HG03280 (cell line): ENCODE measurements around the gene PET100.
"Not testable (repeated sequence)": the region's sequence is repeated elsewhere in the genome, so short reads cannot be mapped to it uniquely, and the experiment has no call there.

ENCODE experiments used
- ATAC-seq: cut with Tn5 transposase; IDR thresholded peaks from one replicate; pipeline ENCODE4 v1.9.1; 2021; ENCODE audit warnings: mild to moderate bottlenecking, moderate library complexity; ENCODE audit not compliant: unreplicated experiment

Gene PET100

DNA sequence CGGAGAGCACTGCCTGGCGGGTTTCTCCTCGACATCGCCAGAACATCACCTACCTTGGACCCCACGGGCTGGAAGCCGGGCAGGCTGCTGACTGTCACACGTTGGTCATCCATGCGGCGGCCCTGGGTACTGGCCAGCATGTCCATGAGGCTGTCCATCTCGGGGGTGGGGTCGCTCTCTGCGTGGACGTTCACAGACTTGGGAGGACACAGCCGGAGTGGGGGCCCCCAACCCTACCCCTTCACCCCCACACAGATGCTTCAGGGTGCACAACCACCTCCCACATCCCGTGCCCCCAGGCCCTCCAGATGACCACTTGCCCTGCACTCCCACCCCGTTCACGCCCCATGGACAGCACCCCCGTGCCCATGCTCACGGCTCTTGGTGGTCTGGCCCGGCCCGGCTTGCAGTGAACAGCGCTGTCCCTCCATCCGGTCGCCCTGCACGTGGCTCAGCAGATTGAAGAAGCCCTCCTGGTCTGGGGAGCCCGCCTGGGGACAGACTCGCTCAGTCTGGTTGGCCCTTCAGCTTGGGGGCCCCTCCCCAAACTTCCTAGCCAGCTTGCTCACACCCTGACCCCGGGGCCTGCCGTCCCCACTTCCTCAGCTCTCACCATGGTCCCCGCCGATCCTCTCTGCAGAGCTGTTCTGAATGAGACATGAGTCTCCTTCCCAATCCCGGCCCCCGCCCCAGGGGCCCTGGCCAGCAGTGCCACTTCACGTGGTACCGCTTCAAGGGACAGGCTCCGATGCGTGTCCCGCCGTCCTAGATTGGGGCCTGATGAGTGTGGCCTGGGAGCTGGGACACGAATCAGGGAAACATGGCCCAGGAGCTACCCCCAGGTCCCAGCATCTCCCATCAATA lies 3.0 kb downstream of the PET100 start:
- no peak for ATAC-seq

DNA sequence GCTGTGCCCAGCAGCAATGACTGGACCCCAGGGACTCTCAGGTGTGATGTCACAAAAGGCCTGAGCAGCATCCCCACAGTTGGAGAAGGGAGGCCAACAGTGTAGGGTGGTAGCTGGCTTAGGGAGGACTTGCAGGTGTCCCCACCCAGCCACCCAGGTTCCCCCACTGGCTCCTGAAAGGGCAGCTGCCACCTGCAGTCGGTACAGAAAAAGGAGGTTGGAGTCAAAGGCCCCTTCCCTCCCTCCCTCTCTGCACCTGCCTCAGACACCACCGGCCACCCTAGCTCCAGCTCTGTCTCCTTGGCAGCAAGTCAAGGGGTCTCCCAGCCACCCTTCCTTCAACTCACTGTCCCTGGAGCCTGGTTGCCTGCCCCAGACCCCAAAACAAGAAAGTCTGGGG lies 4.1 kb downstream of the PET100 start, which contains the start of gene PCP2:
TSS of gene PCP2 (minus strand) at position 22 of the 400 bp plus-strand sequence. CDS start 262 bp downstream, outside the sequence.
- no peak for ATAC-seq

DNA sequence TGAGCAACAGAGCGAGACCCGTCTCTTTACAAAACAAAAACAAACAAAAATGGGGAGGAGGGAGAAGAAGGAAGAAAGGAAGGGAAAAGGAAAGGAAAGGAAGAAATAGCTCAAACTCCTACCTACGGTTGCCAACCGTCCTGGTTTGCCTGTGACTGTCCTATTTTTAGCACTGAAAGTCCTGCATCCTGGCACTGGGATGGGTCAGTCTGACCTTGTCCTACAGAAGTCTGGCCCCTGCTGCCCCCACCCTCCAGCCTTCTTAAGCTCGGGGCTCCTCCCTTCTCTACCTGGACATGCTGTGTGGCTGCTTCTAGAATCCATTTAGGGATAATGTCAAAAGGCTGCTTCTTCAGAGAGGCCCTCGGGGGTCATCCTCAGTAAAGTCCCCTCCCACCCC lies 6.1 kb downstream of the PET100 start:
- ATAC-seq = no peak

DNA sequence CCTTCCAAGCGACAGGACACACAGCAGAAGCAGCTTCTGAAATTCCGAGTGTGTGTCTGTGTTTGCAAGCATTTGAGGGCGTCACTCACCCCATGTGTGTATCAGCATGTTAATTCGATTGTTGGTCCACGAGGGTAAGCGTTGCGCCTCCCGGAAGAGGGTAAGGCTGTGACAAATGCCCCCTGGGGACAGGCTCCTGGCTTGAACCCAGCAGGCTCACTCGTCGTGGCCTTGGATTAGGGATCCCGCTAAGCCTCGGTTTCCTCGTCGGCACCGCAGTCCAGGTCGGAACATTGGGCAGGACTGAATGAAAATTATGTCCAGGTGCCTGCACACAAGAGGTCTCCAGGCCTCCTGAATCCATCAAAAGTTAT lies 6.7 kb downstream of the PET100 start:
- no peak for ATAC-seq

DNA sequence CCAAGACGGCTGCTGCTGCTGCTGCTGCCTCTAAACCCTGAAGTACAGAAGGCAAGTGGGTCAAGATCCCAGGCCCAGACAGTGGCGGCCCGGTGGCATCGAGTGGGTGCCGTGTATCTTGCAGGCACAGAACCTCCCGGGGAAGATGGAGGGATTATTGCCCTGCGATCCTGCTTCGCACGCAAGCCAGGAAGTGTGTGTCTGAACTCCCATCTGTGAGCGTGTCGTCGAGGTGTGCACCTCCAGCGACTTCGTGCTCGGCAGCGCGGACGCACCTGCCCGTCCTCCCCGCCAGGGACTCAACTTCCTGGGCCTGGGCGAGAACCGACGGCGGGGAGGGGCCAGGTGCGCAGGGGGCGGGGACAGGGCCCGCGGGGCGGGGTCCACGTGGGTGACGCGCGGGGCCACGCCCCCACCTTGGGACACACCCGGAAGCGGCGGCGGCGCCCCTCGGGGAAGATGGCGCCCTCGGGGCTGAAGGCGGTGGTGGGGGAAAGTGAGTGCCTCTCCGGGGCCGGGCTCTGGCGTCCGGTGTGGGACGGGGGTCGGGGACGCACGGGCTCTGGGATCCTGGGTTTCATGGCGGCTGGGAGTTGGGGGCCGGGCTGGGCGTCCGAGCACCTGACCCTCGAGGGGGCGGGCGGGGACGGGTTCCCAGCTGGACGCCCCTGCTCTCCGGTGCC lies 7.2 kb downstream of the PET100 start, which contains the start of gene STXBP2:
TSS of gene STXBP2 (plus strand) at position 420 of the 683 bp plus-strand sequence. CDS start at position 460, 40 bp downstream.
- ATAC-seq = peak; percentile 68

DNA sequence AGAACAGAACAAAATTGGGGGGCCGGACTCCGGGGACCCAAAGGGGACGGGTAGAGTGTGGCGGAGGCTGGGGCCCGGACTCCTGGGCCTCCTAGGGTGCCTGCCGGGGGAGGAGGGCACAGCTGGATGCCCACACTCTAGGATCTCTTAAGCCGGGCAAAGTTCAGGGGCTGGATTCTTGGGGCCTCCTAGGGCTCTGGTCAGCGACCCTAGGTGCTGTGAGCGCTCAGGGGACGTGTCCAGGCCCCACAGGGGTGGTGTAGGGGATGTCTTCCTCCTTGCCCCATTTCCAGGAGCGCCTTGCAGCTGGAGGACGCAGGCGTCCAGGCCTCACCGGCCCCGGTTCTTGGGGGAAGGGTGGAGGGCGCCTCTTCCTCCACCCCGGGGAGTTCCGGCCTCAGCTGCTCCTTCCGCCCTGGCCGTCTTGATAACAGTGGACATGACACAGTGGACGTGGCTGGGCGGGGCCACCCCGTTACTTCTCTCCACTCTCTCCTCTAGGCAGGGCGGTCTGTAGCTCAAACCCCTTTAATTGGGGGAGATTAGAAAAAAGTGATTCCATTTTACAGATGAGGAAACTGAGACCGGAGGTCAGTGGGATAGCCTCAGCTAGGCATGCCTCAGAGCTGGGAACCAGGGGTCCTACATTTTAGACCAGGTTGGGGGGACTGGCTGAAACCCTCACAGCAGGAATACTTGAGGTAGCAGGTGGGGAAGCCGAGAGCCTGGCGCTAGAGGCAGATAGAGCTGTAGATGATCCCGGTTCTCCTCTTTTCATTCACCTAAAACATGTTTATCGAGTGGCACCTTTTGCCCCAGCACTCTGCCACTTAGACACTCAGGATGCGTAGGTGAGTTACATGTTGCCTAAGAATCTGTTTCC lies 8.0 kb downstream of the PET100 start:
- peak; percentile 24 for ATAC-seq

DNA sequence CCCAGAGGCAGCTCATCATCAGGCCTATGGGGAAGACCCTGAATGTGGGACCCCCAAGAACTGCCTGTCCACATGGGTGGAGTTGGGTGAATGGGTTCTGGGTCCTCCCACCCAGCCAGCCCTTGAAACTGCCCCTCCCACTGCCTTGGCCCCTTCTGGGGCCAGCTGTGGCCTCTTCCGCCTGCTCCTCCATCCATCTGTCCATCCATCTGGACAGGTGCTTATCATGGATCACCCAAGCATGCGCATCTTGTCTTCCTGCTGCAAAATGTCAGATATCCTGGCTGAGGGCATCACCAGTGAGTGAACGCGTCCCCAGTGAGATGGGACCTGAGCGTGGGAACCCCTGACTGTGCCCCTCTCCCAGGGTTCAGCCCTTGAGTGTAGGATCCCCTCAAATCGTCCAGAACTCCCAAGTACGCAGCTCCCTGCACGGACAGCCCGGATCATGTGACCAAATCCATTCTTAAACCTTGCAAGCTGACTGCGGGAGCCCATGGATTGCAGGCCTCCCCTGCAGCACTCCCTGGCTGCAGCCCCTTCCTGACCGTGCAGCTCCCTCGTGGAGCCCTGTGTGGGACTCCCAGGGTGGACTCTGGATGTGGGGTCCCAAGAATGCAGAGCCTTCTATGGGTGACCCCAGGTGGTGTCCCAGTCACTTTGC lies 9.3 kb downstream of the PET100 start:
- ATAC-seq = no peak

DNA sequence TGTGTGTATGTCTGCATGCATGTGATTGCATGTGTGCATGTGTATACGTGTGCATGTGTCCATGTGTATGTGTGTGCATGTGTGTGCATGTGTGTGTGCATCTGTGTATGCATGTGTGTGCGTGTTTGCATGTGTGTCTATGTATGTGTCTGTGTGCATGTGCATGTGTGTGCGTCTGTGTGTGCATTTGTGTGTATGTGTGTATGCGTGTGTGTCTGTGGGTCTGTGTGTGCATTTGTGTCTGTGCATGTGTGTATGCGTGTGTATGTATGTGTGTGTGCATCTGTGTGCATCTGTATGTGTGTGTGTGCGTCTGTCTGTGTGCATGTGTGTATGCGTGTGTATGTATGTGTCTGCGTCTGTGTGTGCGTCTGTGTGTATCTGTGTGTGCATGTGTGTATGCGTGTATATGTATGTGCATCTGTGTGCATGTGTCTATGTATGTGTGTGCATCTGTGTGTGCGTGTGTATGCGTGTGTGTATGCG lies 10.3 kb downstream of the PET100 start:
- ATAC-seq = no peak

DNA sequence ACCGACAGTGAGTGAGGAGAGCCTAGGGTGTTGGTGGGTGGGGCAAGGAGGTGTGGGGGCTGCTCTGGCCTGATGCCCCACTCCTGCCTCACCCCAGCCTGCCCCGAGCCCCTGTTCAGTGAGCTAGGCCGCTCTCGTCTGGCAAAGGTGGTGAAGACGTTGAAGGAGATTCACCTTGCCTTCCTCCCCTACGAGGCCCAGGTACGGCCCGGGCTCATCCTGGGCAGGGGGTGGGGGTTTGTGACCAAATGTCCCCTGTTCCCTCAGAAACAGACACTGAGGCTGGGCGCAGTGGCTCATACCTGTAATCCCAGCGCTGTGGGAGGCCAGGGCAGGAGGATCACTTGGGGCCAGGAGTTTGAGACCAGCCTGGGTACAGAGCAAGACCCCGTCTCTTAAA lies 11.2 kb downstream of the PET100 start:
- no peak for ATAC-seq

DNA sequence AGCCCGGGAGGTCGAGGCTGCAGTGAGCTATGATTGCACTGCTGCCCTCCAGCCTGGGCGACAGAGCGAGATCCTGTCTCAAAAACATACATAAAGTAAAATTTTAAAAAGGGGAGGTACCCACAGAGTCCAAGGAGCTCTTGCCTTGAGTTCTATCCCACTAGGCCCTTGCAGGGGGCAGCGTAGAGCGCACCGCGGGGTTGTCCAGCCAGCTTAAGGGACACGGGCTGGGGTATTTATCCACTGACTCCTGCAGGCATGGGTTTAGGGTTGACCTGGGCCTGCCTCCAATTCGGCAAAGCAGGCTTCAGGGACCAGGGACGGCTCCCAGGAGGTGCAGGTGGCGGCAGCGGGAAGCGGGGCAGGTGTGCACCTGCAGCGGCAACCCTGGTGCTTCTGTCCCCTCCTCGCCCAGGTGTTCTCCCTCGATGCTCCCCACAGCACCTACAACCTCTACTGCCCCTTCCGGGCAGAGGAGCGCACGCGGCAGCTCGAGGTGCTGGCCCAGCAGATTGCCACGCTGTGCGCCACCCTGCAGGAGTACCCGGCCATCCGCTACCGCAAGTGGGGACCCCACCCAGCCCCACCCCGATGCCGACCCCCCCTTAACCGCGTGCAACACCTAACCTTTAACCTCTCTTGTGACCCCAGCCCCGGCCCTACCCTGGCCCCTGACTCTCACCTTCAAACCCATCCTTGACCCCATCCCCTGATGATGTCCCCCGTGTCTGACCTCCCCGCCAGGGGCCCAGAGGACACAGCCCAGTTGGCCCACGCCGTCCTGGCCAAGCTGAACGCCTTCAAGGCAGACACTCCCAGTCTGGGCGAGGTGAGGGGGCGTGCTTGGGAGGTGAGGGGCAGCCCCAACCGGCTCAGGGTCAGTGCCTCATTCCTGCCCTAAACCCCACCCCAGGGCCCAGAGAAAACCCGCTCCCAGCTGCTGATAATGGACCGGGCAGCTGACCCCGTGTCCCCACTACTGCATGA lies 12.0 kb downstream of the PET100 start:
- no peak for ATAC-seq

DNA sequence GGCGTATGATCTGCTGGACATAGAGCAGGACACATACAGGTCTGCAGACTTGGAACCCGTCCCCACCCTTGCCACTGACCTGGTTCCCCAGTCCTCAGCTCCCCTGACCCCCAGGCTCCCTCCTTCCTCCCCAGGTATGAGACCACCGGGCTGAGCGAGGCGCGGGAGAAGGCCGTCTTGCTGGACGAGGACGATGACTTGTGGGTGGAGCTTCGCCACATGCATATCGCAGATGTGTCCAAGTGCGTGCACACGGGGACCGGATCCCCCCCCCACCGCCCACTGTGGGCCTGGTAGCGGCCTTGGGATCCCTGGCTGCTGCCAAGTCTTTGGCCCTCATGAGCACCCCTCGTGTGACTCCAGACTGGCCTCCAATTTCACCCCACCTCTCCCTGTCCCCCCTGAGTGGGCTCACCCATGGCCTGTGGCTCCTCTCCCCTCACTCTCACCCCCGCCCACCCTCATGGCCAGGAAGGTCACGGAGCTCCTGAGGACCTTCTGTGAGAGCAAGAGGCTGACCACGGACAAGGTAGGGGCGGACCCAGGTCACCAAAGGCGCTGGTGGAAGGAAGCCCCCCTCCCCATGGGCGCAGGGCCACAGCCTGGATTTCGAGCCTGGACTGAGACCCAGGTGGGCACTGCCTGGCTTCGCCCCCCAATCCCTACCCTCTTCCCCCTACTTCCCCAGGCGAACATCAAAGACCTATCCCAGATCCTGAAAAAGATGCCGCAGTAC lies 12.9 kb downstream of the PET100 start:
- no peak for ATAC-seq

DNA sequence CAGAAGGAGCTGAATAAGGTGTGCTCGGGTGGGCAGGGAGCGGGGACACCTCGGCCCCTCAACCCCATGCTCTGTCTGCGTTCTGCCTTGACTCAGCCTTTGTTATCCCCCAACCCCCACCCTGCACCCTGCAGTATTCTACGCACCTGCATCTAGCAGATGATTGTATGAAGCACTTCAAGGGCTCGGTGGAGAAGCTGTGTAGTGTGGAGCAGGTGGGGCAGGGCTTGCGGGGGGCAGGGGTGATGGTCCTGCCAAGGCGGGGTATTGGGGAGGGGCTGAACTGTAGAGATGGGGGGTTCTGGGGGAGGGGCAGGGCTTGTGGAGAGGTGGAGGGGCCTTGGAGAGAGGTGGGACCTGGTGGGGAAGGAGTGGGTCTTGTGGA lies 13.4 kb downstream of the PET100 start:
- ATAC-seq = no peak

DNA sequence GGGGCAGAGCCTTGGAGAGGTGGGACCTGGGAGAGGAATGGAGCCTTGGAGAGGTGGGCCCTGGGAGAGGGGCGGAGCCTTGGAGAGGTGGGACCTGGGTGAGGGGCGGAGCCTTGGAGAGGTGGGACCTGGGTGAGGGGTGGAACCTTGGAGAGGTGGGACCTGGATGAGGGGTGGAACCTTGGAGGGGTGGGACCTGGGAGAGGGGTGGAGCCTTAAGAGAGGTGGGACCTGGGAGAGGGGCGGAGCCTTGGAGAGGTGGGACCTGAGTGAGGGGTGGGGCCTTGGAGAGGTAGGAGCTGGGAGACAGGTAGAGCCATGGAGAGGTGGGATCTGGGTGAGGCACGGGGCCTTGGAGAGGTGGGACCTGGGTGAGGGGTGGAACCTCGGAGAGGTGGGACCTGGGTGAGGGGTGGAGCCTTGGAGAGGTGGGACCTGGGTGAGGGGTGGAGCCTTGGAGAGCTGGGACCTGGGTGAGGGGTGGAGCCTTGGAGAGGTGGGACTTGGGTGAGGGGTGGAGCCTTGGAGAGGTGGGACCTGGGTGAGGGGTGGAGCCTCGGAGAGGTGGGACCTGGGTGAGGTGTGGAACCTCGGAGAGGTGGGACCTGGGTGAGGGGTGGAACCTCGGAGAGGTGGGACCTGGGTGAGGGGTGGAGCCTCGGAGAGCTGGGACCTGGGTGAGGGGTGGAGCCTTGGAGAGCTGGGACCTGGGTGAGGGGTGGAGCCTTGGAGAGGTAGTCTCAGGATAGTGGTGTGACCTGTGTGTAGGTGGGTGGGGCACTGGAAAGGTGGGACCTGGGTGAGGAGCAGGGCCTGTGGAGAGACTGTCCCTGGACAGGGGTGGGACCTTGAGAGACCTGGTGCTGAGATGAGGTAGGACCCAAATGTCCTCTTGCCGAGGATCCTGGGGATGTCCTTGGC lies 14.3 kb downstream of the PET100 start:
- ATAC-seq = not testable (repeated sequence)

DNA sequence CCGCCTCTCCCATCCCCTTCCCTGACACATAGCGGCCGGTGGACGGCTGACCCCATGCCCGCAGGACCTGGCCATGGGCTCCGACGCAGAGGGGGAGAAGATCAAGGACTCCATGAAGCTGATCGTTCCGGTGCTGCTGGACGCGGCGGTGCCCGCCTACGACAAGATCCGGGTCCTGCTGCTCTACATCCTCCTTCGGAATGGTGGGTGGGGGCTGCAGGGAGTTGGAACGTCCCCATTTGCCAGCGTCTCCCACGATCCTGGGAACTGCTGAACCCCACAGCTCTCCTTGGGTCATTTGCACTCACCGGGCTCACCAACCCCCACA lies 14.9 kb downstream of the PET100 start:
- ATAC-seq = no peak

DNA sequence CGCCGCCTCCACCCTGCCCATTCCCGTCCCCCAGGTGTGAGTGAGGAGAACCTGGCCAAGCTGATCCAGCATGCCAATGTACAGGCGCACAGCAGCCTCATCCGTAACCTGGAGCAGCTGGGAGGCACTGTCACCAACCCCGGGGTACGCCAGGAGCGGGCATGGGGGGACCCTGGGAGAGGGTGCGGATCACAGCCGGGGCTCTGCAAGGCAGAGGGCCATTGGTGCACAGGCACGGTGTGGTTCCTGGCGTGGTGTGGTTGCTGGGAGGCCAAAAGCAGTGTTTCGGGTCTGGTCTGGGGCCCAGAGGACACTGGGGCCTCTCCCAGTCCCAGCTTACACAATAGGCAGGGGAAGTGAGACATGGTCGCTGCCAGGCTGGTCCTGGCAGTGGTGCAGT lies 15.6 kb downstream of the PET100 start:
- no peak for ATAC-seq

DNA sequence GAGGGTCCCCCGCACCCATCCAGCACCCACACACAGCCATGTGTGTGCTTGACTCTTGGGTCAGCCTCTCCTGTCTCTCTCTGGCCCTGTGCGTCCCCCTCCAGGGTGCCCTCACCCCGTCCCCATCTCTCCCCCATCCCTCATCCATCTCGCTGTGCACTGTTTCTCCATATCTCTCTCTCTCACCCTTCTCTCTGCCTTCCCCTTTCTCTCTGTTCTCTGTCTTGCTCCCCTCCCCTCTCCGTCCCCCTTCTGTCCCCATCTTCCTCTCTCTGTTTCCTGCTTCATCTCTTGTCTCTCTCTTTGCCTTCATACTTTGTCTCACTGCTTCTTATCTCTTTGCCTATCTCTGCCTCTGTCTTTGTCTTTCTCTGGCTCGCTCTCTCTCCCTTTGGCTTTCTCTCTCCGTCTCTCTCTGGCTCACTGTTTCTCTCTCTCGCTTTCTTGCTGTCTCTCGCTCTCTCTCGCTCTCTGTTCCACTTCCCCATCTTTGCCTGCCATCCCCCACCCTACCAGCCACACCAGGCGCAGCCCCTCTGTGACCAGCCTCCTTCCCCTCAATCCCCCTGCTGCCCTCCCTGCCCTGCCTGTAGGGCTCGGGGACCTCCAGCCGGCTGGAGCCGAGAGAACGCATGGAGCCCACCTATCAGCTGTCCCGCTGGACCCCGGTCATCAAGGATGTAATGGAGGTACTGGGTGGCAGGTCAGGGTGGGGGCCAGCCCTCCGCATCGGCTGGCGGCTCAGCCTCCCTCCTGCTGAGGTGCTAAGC lies 16.2 kb downstream of the PET100 start:
- ATAC-seq = no peak

DNA sequence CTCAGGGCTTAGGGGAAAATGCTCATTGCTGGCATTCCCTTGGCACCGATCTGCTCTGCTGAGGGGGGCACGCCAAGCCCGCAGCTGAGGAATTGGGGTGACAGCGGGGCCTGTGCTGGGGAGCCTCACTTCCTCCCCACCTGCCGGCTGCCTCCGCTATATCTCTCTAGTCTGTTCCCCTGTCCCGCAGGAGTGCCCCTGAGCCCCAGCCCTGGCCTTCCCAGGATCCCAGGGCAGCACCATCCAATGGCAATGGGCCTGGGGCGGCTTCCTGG lies 16.8 kb downstream of the PET100 start:
- no peak for ATAC-seq
